GM18519 (cell line): ENCODE measurements around the gene ZNF217.
"Not testable (repeated sequence)": the region's sequence is repeated elsewhere in the genome, so short reads cannot be mapped to it uniquely, and the experiment has no call there.

Experiments
- ATAC-seq: cut with Tn5 transposase; IDR thresholded peaks from one replicate; pipeline ENCODE4 v1.9.1; 2021; ENCODE audit warnings: mild to moderate bottlenecking, moderate library complexity; ENCODE audit not compliant: unreplicated experiment, low FRiP score

ZNF217 gene

GRCh38 chr20:53569606-53570307 is 23.9 kb downstream of the ZNF217 start:
- ATAC-seq: no peak

DNA sequence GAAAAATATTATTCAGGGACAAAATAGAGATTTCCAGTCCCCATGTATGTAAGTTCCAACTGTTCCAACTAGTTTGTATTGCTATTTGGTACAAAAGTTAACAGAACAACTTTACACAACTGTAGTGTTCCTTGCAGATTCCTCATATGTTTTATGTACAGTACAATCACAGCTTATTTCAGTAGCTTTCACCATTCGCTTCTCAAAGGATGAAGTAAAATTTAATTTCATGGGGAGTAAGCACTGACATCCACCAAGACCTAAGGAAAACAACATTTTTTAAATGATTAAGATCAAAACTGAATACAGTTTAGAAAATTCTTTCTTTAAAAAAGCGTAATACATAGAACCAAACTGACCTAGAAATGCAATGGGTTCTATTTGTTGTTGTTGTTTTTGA is 24.6 kb downstream of the ZNF217 start:
- ATAC-seq: no peak

- ATAC-seq: no peak
Observed at GRCh38 chr20:53568351-53568750, 25.3 kb downstream of the ZNF217 start.

DNA sequence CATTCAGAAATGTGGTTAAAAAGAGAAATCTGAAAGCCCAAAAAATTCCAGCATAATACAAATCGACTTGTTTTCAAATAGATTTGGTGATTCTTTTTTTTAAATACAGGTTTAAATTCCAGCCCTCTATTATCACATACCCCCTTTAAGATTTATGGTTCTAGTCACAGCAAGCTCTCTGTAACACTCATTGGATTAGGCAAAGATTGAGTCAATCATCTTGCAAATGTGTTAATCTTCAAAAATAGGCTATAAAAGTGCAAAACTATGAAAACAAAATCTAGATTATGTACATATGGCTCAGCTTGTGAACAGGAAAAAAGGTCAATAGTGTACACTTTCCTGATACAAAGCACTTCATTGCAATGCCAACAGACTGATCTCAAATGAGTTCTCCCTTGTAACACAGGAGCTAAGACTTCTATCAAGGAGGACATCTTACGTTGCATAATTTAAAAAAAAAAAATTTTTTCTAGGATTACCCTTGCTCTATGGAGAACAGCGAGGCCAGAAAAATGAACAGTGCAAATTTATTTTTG is 26.2 kb downstream of the ZNF217 start:
- ATAC-seq: no peak

DNA sequence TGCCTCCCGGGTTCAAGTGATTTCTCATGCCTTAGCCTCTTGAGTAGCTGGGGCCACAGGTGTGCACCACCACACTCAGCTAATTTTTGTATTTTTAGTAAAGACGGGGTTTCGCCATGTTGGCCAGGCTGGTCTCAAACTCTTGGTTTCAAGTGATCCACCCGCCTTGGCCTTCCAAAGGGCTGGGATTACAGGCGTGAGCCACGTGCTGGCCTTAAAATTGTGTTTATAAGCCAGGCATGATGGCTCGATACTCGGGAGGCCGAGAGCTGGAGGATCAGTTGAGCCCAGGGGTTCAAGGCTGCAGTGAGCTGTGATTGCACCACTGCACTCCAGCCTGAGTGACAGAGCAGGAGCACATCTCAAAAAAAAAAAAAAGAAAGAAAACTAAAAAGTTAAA is 27.0 kb downstream of the ZNF217 start:
- ATAC-seq: not testable (repeated sequence)

DNA sequence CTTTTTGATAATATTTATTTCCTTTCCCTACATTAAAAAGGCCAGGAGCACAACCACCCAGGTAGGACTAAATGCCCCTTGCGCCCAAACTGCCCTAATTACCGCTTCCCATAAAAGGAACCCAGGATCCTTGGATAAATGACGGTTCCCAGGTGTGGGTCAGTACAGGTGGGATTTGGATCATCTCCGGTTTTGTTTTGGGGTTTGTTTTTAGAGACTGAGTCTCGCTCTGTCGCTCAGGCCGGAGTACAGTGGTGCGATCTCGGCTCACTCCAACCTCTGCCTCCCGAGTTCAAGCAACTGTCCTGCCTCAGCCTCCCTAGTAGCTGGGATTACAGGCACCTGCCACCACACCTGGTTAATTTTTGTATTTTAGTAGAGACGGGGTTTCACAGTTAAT is 28.4 kb downstream of the ZNF217 start:
- no peak for ATAC-seq

DNA sequence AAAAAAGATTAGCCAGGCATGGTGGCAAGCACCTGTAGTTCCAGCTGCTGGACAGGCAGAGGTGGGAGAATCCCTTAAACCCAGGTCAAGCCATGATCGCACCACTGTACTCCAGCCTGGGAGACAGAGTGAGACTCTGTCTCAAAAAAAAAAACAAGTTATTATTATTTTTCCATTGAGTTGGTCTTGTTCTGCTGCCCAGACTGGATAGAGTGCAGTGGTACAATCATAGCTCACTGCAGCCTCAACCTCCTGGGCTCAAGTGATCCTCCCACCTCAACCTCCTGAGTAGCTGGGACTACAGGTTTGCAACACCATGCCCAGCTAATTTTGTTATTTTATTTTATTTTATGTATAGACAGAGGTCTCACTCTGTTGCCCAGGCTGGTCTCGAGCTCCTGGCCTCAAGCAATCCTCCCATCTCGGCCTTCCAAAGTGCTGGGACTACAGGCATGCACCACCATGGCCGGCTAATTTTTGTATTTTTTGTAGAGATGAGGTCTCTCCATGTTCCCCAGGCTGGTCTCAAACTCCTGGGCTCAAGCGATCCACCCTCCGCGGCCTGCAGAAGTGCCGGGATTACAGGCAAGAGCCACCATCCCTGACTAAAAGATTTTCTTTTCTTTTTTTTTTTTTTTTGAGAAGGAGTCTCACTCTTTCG is 31.4 kb downstream of the ZNF217 start:
- not testable (repeated sequence) for ATAC-seq

DNA sequence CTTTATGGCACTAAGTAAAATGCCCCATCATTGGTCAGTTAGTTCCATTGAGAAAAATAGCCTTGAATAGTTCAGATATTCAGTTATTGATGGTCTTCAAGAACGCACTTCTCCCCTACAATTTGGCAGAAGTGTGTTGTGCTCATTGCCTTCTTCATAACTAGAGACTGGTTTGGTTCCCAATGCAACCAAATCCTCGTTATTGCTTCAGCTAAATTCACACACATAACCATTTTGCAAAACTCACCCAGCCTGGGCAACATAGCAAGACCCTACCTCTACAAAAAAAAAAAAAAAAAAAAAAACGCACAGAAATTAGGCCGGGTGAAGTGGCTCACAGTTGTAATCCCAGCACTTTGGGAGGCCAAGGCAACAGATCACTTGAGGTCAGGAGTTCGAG is 32.1 kb downstream of the ZNF217 start:
- no peak for ATAC-seq

DNA sequence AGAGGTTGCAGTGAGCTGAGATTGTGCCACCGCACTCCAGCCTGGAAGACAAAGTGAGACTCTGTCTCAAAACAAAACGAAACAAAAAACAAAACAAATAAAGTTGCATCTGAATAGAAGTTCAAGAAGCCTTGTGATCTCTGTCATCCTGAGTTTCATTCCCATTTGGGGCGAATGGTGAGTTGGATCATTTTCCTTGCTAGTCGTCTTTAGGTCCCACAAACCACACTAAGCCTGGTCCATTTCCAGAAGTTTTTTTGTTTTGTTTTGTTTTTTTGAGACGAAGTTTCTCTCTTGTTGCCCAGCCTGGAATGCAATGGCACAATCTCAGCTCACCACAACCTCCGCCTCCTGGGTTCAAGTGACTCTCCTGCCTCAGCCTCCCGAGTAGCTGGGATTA is 33.8 kb downstream of the ZNF217 start:
- ATAC-seq: no peak

- ATAC-seq: no peak
Observed at GRCh38 chr20:53557130-53557529, 36.5 kb downstream of the ZNF217 start.

- ATAC-seq: no peak
Observed at GRCh38 chr20:53556267-53556897, 37.3 kb downstream of the ZNF217 start.

DNA sequence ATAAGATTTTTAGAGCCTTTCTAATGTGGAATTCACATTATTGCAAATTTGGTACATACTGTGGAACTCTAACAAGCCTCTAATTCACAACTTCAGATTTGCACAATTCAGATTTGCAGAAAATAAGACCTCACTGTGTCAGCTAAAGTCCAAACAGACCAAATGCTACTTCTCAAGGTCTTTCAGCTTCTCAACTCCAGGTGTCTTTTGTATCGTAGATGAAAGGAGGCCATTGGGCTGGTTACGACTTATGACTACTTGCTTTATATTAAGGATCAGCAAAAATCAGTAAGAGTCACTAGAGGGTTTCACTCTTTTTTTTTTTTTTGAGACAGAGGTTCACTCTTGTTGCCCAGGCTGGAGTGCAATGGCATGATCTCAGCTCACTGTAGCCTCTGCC is 37.8 kb downstream of the ZNF217 start:
- ATAC-seq: no peak

DNA sequence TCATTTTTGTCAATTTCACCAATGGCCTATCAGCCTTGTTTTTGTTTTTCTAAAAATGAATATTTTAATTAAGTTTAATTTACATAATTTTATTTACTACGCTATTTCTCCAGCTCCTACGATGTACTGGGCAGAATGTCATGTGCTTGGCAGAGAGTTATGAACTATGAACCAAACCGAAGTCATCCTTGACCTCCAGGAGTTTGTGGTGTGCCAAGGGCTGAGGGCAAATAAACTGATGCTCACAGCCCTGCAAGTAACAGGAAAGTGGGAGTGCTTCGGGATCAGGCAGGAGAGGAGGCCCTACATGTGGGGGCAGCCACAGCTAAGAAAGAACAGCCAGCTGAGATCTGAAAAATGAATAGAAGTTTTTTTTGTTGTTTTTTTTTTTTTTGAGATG is 38.6 kb downstream of the ZNF217 start:
- ATAC-seq: no peak

DNA sequence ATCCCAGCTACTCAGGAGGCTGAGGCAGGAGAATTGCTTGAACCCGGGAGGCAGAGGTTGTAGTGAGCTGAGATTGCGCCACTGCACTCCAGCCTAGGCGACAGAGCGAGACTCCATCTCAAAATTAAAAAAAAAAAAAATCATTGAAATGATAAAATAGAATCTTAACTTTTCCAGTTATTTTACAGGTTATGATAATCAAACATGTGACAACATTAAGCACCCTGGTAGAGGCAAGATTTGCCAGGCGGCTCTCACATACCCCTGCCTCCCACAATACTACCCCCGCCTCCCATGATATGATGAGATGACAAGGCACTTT is 41.1 kb downstream of the ZNF217 start:
- not testable (repeated sequence) for ATAC-seq

DNA sequence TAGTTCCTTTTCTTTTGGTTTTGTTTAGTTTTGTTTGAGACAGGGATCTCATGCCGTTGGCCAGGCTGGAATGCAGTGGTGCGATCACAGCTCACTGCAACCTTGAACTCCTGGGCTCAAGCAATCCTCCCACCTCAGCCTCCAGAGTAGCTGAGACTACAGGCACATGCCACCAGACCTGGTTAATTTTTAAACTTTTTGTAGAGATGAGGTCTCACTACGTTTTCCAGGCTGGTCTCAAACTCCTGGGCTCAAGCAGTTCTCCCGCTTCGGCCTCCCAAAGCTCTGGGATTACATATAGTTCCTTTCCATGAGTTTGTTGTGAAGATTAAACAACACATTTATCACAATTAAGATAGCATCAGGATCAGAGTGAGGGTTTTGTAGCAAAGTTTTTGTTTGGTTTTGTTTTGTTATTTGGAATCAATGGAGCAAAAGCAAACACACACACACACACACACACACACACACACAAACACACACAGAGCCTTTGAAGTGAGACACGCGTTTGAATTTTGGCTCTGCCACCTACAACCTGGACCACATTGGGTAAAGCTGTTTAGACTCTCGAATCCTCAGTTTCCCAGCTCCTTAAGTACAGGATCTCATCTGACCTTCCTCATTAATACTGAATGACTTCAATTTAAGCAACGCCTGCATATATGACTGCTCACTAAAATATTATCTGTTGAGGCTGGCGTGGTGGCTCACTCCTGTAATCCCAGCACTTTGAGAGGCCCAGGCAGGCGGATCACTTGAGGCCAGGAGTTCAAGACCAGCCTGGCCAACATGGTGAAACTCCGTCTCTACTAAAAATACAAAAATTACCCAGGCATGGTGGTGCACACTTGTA is 41.7 kb downstream of the ZNF217 start:
- ATAC-seq: not testable (repeated sequence)

- no peak for ATAC-seq
Observed at GRCh38 chr20:53550280-53551187, 43.1 kb downstream of the ZNF217 start.

GRCh38 chr20:53547664-53548239 is 45.9 kb downstream of the ZNF217 start:
- ATAC-seq: no peak

DNA sequence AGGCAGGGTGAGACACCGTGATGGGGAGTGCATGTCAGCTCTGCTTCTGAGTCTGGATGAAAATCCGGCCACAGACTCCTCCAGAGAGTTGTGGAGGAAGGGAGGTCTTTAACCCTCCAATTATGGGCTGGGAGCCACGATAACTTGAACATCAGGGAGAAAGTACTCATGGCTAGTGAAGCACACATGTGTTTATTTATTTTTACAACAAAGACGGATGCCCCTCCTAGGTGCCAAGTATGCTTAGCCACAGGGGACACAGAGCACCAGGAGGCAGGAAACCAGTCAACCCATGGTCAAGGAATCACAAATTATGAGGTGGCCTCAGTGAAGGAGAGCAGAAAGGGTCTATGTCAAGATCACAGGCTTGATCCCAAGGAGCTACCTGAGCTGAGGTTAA is 54.1 kb downstream of the ZNF217 start:
- no peak for ATAC-seq

DNA sequence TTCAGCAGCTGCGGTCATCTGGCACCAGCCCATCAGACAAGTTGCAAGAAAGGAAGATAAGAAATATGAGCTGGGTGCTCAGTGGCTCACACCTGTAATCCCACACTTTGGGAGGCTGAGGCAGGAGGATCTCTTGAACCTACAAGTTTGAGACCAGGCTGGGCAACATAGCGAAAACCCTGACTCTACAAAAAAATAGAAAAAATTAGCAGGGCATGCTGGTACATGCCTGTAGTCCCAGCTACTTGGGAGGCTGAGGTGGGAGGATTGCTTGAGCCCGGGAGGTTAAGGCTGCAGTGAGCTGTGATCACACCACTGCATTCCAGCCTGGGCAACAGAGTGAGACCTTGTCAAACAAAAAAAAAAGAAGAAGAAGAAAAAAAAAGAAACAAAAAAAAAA is 57.3 kb downstream of the ZNF217 start:
- ATAC-seq: not testable (repeated sequence)
